Hematopoietic multipotent progenitor cell treated with erythropoietin and hydrocortisone succinate and interleukin-3 and kit ligand, for 8 days (in vitro differentiated cells): Measurements from ENCODE around the gene PIGC.
"Not testable (repeated sequence)": the region's sequence is repeated elsewhere in the genome, so short reads cannot be mapped to it uniquely, and the experiment has no call there.

Source experiments
- DNase-seq: peaks from one replicate; pipeline ENCODE4 v3.0.0-alpha.2; 2015

Gene PIGC

GRCh38 chr1:172465617-172466016, 21.7 kb upstream of the PIGC start:
- DNase-seq = no peak

DNA sequence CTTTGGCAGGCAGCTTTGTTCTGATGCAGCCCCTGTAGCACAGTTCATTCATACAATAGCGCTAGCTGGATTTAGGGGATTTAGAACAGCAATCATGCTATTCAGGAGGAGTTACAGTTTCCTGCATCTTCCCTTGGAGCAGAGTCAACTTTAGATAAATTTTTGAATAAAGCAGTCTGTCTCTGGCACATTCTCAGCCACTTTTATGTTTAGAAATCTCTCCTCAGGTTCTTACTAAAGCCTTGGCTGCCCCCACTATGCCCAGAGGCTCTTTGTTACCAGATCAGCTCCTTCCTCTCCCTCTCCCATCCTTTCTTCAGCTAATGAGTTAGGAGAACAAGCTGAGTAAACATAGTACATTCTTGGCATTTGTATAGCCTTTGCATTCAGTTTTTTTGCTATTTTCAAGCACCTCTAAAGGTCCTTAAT, 17.0 kb upstream of the PIGC start:
- no peak for DNase-seq

DNA sequence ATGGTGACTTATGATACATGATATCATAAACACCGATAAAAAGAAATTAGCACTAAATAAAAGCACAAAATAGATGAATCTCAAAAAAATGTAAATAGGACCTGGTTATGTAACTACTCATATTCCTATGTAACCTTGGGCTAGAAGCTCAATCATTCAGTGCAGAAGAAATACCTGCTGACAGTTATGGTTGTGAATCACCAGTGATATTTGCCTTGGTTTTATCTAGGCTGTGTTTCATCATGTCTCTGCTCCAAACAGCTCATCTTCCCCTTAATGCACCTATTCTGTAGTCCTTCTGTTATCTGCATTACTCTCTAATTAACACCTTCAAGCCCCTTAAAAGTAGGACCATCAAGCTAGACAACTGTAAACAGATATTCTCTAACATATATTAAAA, 16.3 kb upstream of the PIGC start:
- no peak for DNase-seq

- DNase-seq = no peak
Observed at GRCh38 chr1:172457479-172458130, 13.7 kb upstream of the PIGC start.

DNA sequence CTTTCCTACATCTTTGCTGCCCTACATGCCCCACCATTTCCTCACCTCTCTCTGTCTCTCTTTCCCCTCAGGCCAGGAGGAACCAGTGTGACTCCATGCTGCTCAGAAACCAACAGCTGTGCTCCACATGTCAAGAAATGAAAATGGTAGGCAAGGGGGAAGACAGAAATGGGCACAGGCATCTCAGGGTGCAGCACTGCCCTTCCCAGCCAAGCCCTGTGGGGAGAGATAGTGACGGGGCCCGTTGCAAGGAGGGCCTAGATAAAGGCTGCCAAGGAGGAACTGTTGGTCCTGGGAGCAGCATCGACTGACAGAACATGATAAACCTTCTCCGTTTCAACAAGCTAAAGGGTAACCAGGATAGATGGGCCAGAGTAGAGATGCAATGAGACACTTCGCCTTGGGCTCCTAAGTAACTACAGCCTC, 12.5 kb upstream of the PIGC start:
- DNase-seq = peak; percentile 99

- DNase-seq = peak; percentile 40
Observed at GRCh38 chr1:172455451-172455850, 11.6 kb upstream of the PIGC start.

DNA sequence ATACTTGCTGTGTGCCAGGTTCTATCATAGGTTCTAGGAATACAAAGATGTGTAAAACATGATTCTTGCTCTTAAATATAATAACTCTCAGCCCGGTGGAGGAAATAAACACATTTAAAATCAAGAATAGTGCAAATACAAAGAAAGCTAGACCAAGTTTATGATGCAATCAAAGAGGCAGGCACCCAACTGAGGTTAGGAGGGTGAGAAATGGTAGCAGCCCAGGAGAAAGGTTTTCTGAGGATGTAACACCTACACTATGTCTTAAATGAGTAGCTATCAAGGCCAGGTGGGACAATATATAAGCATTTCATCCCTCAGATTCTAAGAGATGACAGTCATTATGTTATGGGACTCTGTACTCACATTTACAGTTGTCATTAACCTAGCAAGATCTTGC, 9.7 kb upstream of the PIGC start:
- DNase-seq = no peak

DNA sequence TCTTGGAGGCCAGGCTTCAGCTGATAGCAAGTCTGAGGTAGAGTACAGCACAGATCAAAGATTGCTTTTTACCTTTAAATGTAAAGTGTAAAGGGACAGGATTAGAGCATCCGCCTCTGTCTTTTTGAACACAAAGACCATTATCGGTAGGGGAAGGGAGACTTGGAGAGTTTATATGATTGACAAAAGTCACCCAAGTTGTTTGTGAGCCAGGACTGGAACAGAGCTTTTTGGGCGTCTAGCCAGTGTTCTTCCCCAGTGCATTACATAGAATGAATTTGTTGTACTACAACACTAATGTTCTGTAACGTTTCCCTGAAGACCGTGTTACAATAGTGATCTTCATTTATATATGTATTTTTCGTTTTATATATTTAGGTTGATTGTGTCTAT, 9.3 kb upstream of the PIGC start:
- peak; percentile 44 for DNase-seq

DNA sequence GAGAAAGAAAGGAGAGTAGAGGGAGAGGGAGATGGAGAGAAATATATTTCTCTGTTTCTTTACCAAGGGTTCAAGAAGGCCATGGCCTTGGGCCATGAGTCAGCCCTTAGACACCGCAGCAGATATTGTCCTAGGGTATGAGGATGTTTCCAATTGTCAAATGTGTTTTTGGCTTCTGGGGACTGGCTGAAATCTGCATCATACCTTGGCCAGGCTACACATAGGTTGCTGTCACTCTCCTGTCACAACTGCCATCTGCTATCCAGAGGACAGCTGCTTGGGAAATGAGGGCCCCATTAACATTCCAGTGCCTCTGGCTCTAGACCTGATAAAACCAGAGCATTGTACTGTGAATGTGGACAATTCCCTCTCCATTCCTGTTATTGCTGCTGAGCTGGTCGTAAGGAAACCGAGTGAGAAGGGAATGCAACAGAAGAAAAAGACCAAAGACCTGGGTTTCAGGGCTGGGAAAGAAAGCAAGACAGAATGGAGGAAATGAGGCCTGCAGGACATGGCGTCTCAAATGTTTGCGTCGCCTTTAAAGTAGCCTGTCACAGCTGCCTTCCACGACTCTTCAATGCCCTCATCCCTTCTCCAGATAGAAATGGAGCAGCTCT, 8.8 kb upstream of the PIGC start:
- no peak for DNase-seq

- peak; percentile 95 for DNase-seq
Observed at GRCh38 chr1:172451002-172451443, 7.2 kb upstream of the PIGC start.

DNA sequence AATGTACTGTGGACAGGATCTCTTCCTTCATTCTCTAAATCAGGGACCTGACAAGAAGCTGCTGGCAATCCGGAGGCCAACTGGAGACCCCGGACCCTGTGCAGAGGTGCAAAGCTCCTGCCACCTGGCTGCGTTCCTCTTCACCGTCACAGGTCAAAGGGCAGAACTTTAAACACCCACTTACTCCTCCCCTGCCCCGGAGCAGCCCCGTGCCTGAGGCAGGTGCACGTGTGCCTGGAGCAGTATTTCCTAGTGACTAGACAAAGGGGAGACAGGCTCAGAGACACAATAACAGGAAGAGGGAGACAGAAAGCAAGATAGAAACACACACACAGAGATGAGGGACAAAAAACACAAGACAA, 6.6 kb upstream of the PIGC start:
- no peak for DNase-seq

DNA sequence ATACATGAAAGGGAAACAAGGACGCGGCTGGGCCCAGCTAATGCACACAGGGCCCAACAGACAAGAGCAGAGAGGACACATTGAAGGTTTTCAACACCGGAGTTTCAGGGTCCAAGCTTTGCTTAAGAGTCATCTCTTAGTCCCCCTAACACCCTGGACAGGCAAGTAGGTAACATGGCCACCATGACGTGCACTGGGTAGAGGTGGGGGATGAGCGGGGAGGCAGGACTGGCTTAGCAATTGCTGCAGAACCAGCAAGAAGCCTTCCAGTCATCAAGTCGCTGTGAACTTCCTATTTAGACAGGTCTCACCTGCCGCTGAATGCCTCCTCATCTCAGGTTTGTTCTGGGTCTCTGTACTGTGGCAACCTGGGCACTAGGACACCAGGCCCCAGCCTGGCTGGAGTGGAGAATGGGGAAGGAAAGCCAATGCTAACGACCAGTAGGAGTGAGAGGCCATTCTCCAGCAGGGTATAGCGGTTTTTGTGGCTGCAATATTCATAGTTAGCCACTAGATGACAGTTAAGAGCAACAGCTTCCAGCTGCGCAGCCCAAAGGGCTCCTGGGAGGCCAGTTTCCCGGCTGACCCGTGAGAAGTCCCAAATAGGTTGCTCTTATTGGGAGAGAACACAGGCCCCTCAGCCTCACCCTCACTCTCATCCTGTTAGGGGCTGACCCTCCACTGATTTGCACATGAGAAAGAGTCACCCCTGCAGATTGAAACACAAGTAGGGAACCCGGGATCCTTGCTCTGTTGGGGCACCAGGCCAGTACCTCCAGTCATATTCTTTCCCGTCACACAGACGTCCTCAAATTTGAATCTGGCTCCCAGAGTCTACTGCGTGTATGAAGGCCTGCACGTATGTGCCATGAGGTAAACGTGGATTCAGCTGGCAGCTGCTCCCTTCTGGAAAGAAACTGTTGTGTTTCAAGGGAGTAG, 6.0 kb upstream of the PIGC start:
- DNase-seq = peak; percentile 88

- DNase-seq = no peak
Observed at GRCh38 chr1:172448995-172449584, 5.2 kb upstream of the PIGC start.

DNA sequence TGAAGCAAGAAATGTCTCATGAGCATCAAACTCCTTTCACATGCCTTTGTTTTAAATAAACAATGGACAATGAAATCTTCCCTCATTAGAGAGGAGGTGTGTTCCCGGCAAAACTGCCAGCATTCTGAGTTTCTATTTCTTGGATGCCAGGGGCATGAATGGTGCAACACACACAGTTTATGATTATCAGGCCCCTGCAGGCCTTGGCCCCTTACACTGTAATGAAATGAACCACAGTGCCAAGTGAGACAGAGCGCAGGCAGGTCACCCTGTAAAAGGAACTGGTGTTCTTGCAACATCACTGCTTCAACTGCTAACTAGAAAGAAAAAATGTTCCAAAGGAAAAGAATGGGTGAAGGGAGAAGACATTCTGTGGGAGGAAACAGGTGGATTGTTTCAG, 3.8 kb upstream of the PIGC start:
- DNase-seq = peak; percentile 67

GRCh38 chr1:172446547-172446946, 2.7 kb upstream of the PIGC start:
- DNase-seq = no peak

DNA sequence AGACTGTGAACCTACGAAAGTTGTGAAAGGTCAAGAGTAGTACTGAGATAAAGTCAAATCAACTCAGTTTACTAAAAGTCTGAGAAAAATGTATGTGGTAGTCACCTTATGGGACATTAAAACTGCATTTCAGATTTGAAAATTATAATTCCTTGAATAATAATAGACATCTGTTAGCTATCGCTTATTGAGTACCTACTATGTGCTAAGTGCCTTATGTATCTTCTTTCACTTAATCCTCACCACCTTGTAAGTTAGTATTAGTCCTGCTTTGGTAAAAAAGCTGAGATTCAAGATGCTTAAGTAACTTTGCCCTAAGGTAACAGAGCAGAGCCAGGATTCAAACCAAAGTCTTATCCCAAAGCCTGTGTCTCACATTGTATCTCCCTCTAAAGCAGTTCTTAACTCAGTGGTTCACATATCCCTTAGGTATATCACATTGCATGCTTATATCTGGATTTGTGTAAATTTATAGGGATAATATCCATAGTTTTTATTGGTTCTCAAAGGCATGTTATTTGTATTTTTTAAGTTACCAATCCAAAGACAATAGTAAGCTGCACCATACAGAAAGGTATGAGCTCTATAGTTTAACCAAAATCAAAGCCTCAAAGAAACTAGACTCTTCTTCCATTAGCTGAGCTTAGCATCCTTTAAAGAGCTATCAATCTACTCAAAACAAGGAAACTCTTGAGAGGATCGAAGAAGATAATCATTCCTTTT, 865 bp downstream of the PIGC start:
- no peak for DNase-seq

- DNase-seq = no peak
Observed at GRCh38 chr1:172442404-172442803, 1.5 kb downstream of the PIGC start.

DNA sequence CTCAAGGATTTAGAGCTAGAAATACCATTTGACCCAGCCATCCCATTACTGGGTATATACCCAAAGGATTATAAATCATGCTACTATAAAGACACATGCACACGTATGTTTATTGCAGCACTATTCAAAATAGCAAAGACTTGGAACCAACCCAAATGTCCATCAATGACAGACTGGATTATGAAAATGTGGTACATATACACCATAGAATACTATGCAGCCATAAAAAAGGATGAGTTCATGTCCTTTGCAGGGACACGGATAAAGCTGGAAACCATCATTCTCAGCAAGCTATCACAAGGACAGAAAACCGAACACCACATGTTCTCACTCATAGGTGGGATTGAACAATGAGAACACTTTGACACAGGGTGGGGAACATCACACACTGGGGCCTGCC, 6.7 kb downstream of the PIGC start:
- not testable (repeated sequence) for DNase-seq

DNA sequence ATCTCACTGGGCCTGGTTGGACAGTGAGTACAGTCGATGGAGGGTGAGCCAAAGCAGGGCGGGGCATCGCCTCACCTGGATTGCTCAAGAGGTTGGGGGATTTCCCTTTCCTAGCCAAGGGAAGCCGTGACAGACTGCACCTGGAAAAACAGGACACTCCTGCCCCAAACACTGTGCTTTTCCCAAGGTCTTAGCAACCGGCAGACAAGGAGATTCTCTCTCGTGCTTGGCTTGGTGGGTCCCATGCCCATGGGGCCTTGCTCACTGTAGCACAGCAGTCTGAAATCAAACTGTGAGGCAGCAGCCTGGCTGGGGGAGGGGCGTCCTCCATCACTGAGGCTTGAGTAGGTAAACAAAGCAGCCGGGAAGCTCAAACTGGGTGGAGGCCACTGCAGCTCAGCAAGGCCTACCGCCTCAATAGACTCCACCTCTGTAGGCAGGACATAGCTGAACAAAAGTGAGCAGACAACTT, 12.1 kb downstream of the PIGC start:
- DNase-seq = no peak

GRCh38 chr1:172431204-172431603, 12.7 kb downstream of the PIGC start:
- DNase-seq = peak; percentile 42

DNA sequence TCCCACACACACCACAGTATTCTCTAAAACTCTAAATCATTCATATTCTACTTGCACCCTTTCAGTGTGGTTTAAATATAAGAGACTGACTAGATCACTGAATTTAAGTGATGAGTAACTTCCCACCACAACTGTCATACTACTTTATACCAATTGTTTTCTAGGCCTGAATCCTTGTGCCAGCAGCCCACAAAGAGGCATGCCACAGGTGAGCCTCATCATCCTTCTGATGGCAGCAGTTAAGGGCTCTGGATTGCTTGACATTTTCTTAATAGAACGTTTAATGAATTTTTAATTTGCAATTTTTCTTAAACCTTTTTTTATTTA, 13.8 kb downstream of the PIGC start:
- no peak for DNase-seq

- peak; percentile 84 for DNase-seq
Observed at GRCh38 chr1:172429331-172430127, 14.3 kb downstream of the PIGC start.
